ENCODE results near the gene FAM168A.

DNA sequence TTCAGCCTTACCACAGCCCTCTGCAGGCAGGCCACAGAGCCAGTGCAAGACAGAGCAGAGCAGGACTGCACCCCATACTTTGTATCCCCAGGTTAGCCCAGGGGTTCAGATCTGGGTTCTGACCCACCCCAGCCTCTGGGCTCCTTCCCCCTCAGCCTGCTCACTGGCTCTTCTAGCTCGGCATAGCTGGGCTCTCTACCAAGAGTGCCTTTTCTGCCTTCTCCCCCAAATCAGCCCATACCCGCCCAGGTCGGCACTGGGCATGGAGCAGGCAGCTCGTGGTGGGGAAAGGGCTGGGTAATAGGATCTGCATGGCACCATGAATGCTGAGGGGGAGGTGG lies 213.4 kb downstream of the FAM168A start:
- TF ChIP-seq POLR2A (IDR thresholded peaks at IDR 0.05) = no peak
- TF ChIP-seq CTCF (IDR thresholded peaks at IDR 0.05) = no peak

Data from Peyer's patch (tissue), 4 donors.